GM19452 (cell line): ENCODE measurements around the gene ZNF606.
A peak's percentile ranks its signal among the peaks of the same experiment; 100 is the strongest.
"Not testable (repeated sequence)": the region's sequence is repeated elsewhere in the genome, so short reads cannot be mapped to it uniquely, and the experiment has no call there.

Source experiments
- ATAC-seq: cut with Tn5 transposase; IDR thresholded peaks from one replicate; pipeline ENCODE4 v1.9.1; 2021; ENCODE audit not compliant: unreplicated experiment

Gene ZNF606

DNA sequence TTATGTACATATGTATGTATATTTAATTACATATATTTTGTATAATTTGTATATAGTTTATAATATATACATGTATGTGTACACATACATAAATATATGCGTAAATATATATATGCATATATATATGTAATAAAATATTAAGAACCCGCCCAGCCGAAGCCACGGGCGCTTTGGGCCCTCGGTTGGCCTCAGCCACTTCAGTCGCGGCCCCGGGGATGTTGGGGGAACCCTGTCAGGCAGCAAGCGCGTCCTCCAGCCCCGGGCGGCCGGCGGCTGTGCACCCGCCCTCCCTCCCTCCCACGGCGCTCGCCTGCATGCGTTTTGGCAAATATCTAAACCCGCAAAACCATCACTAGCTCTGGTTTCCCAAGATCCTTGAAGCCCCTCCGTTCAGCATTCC, 7.9 kb upstream of the ZNF606 start:
- ATAC-seq = no peak

DNA sequence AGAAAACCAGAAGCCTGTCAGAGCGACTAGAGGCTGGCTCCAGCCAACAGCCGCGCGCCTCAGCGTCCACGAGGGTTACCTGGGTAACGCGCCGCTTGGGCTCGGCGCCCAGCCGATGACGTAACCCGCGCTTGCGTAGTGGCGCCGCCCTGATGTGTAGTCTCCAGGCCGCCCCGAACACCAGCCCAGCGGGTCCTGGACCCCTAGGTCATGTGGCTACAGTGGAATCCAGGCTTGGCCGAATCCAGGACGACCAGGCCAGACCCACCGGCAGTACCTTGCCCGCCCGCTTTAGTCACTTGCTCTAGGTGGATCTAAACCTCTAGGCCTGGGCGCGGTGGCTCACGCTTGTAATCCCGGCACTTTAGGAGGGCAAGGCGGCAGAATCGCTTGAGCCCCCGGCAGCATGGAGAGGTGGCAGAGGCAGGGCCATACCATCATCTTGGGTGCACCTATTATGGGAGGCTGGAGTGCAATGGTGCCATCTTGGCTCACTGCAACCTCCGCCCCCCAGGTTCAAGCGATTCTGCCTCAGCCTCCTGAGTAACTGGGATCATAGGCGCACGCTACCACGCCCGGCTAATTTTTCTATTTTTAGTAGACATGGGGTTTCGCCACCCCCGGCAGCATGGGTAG, 7.2 kb upstream of the ZNF606 start:
- no peak for ATAC-seq

DNA sequence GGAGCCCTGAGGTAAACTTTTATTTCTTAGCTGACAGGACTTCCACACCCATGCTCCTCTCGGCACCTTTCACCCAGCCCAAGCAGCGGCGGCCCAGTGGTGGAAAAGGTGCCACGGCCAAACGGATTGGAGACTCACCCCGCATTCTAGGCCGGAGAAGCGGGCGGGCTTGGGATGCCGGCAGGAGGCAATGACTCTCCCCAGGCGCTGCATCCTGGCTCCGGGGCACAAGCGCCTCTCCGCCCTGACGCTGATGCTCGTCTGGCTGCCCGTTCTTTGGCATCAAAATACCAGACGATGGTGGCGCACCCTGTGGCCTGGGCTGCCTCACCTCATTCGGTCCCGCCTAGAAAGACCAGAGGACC, 6.7 kb upstream of the ZNF606 start:
- ATAC-seq = no peak

DNA sequence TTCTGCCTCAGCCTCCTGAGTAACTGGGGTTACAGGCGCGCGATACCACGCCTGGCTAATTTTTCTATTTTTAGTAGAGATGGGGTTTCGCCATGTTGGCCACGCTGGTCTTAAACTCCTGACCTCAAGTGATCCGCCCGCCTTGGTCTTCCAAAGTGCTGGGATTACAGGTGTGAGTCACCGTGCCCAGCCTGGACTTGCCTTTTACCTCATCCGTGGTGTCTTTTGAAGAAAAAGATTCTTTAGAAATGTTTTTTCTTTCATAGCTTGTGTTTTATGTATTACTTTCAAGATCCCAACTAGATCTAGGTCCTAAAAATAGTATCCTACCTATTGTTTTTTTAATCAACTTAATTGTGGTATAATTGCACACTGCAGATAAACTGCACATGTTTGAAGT, 6.3 kb upstream of the ZNF606 start:
- ATAC-seq = not testable (repeated sequence)

DNA sequence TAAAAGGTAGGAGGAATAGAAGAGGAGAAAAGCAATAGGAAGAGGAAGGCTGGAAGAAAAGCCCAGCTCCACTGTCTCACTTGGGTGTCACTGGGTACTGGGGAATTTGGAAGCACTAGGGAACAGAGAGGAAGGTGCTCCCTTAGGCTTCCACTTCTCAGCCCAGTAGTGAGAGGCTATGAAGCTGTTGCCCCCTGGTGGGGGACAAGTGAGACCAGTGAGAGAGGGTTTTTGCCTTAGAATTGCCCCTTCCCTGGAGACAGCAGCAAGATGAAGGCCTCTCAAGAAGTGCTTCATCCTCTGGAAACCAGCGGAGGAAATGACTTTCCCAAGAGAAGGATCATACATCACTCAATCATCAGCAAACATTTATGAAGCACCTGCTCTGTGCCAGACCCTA, 4.7 kb upstream of the ZNF606 start:
- ATAC-seq = no peak

DNA sequence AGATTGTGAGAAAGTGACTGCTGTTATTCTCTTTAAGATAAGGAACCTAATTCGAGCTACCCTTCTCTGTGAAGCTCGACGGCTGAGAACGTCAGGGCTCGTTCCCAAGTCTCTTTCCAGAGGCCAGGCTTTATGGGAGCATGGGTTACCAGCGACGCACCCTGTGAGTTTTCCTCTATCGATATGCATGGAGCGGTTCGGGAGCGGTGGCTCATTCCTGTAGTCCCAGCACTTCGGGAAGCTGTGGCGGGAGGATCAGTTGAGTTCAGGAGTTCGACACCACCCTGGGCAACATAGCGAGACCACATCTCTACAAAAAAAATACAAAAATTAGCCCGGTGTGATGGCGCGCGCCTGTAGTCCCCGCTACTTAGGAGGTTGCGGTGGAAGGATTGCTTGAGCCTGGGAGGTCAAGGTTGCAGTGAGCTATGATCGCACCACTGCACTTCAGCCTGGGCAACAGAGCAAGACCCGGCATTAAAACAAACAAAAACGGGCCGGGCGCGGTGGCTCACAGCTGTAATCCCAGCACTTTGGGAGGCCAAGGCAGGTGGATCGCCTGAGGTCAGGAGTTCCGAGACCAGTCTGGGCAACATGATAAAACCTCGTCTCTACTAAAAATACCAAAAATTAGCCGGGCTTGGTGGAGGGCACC, 681 bp upstream of the ZNF606 start:
- ATAC-seq = no peak

DNA sequence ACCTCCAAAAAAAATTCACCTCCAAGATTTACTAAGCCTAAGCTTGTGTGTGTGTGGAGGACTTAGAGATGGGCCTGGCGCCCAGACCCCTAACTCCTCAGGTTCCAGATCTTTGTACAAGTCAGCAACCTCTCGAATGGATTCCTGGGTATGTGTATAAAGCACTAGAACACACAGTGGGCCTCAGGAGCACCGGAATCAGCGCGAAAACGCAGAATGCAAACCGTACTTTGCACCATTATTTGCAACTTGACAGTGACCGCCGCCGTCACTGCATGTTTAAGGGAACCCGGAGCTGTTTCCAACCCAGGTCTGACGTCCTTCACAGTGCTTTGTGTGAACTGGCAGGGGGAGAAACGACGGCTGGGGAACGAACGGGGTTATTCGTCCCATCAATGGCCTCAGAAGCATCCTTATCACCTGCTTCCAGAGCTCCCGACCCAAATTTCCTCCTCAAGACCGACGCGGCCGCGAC, 688 bp downstream of the ZNF606 start:
- ATAC-seq = peak; percentile 23

DNA sequence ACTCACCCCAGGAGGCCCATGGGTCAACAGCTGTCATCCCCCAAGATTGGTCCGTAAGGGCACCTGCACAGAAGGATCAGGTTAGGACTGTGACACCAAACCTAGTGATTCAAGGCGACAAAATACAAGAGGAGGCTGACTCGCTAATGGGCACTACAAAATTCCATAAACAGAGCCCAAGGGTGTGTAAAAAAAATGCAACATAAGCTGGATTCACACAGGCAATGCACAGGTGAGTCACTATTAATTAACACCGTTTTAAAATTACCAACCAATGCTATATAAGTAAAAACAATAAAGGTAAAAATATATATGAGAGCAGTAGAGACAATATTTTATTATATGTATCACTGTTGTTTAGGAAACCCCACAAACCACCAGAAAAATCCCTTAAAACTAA, 1.9 kb downstream of the ZNF606 start:
- ATAC-seq = no peak

DNA sequence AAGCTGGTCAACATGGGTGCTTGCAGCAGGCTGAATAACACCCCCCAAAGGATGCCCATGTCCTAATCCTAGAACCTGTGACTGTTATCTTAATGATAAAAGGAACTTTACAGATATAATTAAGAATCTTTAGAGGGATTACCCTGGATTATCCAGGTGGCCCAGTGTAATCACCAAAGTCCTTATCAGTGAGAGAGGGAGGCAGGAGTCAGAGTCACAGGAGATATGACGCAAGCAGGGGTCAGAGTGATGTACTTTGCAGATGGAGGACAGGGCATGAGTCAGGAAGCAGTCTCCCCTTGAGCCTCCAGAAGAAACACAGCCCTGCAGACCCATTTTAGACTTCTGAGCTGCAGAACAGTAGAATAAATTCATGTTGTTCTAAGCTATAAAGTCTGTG, 9.8 kb downstream of the ZNF606 start:
- no peak for ATAC-seq

DNA sequence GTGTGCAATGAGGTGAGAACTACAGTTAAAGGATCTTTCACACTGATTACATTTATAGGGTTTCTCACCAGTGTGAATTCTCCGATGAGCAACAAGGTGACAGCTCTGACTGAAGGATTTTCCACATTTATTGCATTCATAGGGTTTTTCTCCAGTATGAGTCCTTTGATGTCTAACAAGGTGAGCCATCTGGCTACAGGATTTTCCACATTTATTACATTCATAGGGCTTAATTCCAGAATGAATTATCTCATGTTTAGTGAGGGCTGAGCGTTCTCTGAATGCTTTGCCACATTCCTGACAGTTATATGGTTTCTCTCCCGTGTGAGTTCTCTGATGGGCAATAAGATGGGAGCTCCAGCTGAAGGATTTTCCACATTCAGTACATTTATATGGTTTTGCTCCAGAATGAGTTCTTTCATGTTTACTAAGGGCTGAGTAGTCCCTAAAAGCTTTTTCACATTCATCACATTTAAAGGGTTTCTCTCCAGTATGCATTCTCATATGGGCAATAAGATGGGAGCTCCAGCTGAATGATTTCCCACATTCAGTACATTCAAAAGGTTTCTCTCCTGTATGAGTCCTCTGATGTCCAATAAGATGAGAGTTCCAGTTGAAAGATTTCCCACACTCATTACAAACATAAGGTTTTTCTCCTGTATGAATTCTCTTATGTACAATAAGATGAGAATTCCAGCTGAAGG, 23.9 kb downstream of the ZNF606 start:
- no peak for ATAC-seq

DNA sequence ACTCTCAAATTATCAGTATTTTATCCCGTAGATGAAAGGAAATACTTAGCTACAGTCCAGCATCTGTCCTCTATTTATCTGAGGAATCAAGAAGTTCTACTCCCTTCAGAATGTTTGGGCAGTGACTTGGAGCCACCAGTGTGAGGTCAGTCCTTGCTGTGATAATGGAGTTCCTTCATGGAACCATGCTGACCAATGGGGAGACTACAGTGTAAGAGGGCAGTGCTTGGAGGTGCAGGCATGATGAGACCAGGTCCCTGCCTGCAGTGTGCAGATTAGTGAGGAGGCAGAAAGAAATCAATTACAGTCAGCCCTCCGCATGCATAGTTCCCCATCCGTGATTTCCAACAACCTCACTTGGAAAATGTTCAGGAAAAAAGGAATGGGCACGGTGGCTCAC, 28.2 kb downstream of the ZNF606 start, which contains the start of gene C19orf18:
Gene C19orf18, minus strand, starts transcription at position 101 of the 400 bp plus-strand sequence. CDS start 102 bp downstream, outside the sequence.
- no peak for ATAC-seq

DNA sequence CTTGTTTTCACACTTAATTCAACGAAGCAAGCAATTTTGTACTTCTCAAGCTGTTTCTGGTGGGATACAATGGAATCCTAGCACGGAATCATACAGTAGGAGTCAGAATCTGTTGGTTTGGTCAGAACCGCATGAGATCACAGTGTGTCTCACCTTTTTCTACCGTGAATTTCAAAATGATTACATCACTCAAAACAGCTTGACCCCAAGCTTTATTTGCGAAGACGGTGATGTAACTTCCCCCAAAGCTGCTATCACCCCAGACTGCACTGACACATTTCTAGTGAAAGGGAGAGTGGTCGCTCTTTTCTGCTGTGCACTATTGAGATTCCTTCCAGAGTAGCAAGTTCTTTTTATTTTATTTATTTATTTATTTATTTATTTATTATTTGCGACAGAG, 37.9 kb downstream of the ZNF606 start:
- no peak for ATAC-seq

DNA sequence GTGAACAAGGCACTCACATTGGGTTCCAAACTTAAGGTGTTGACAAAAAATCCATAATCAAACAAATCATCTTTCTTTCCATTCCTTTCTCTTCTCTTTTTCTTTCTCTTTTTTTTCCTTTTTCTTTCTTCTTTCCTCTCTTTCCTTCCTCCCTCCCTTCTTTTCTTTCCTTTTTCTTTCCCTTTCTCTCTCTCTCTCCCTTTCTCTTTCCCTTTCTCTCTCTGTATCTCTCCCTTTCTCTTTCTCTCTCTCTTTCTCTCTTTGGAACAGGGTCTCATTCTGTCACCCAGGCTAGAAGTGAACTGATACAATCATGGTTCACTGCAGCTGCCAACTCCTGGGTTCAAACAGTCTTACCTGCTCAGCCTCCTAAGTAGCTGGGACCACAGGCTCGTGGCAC, 40.8 kb downstream of the ZNF606 start:
- ATAC-seq = no peak

DNA sequence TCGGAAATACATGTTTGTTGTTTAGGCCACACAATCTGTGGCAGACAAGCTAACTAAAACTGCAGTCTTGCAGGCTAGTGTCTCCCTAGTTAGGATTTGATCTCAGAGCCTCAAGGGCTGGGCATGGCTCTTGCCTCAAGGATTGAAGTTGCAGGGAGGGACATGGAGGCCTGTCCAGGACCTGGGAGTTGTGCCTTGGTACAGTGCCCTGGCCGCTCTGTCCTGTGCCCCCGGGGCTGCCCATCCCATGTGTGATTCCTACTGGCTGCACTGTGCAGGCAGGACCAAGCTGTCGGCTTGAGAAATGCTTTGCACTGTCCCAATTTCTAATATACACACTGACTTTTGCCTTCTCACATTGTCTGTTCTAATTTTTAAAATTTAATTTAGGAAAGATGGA, 47.6 kb downstream of the ZNF606 start:
- no peak for ATAC-seq

DNA sequence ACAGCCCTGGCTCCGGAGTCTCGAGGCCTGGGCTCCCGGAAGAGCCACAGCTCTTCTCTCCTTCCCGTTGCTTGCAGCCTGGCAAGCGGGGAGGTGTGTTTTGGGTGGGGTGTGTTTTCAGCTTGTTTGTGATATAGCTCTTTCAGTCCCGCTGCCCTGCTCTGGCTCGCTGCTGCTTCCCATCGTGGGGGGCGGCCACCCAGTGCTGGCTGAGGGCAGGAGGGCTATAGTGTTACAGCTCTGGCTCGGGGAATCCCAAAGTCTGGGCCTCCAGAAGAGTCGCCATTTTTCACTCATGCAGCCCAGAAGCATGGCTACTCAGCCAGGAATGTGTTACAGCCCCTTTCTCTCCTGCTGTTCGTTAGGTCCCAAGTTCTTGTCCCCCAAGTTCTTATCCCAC, 52.9 kb downstream of the ZNF606 start:
- no peak for ATAC-seq

DNA sequence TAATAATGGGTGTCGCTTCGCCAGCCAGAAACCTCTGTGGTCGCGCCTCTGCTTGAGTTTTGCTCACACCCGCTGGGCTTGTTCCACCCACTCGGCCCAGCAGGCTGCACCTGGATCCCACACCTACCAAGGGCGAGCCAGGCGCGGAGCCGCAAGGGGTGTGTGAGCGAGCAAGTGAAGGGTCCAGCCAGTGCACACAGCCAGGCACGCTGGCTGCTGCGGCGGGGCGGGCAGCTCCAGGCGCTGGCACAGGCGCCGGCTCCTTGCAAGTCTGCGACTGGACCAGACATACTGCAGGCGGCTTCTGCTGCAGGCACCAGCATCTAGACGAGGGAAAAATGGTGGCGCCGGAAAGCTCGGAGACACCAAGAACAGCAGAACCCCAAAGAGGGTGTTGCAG, 53.3 kb downstream of the ZNF606 start:
- ATAC-seq = no peak

DNA sequence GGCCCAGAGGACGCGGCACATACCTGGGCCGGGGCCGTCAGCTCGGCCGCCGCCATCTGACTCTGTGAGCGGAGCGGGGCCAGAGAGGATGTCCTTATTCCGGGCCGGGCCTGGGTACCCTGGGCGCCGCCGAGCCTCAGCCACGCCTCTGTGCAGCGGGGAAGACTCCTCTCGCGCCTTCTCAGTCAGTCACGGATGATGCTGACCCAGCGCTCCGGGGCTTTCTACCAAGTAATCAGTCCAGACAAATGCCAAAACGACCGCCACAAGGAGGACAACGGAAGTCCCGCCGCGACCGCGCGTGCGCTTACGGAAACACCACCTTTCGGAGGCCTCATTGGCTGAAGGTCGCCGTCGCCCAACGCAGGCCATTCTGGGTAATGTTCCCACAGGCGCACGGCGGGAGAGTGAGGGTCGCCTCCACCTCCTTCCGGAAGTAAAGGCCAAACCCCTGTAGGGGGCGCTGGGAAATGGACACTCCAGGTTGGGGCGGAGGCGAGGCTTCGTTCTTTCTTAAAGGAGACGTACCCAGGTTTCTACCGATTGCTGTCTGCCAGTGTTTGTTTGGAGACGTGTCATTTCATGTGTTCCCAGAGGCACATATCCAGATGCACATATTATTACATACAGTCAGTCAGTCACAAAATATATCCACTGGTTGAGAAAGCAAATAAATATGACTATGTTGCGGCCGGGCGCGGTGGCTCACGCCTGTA, 55.0 kb downstream of the ZNF606 start, which contains the start of gene ZNF256:
Gene ZNF256, minus strand, starts transcription at position 288 of the 716 bp plus-strand sequence. Its CDS starts 232 bp downstream, at position 56.
- ATAC-seq = peak; percentile 88

DNA sequence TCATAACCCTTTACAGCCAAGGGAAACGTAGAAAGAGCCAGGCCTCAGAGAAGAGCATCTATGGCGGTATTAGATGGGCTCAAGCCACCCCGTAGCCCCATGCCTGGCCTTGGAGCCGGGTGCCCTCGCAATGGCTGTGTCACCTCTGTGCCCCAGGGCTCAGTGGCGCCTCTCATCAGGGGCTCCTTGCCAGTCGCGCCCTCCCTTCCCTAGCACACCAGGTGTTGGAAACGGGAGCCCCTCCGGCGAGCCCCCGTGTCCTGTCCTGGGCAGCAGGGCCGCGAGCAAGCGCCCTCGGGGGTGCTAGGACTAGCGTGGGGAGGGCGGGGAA, 55.6 kb downstream of the ZNF606 start:
- ATAC-seq = no peak

DNA sequence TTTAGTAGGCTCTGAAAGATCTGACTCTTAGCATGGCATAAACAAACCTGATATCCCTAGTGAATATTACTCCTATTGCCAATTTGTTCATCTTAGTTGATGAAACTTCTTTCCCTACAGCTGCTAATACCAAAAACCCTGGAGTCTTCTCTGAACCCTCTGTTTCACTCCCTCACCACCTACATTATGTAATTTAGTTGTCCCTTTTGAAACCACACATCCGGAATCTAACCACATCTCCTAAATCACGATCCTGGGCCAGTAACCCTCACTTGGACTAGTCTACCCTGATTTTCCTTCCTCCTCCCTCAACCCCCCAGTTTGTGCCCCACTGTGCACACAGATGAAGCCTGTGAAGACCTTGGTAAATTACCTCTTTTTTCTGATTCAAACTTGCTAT, 56.3 kb downstream of the ZNF606 start:
- no peak for ATAC-seq

DNA sequence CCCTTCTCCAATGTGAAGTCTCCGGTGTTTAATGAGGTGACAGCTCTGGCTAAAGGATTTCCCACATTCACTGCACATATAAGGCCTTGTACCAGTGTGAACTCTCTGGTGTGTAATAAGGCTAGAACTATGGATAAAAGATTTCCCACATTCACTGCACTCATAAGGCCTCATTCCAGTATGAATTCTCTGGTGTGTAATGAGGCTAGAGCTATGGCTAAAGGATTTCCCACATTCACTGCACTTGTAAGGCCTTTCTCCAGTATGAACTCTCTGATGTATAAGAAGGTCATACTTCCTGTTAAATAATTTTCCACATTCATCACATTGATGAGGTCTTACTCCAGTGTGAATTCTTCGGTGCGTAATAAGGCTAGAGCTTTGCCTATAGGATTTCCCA, 61.0 kb downstream of the ZNF606 start:
- ATAC-seq = no peak

DNA sequence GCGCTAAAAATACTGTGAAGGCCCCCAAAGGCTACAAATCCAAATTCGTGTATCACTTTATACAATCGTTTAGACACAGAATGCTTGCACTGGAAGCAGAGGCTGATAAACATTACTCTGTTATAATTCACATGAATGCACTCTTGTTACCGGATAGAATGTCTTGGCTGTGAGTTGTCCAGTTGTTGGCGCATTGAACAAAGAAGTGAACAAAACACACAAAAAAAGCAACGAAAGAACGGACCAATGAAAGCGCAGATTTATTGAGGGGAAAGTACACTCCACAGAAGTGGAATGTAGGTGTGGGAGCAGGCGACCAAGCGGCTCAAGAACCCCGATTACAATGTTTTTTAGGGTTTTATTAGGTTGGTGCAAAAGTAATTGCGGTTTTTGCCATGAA, 66.9 kb downstream of the ZNF606 start:
- no peak for ATAC-seq
